ENCODE results near the gene RDH12. TPM values are rescaled to one million over a fixed set of nuclear protein-coding genes. Genes with fewer than 3 reads are reported as not detected.

Gene RDH12
- total RNA-seq, 1 donor from 2014 or later = not detected

DNA sequence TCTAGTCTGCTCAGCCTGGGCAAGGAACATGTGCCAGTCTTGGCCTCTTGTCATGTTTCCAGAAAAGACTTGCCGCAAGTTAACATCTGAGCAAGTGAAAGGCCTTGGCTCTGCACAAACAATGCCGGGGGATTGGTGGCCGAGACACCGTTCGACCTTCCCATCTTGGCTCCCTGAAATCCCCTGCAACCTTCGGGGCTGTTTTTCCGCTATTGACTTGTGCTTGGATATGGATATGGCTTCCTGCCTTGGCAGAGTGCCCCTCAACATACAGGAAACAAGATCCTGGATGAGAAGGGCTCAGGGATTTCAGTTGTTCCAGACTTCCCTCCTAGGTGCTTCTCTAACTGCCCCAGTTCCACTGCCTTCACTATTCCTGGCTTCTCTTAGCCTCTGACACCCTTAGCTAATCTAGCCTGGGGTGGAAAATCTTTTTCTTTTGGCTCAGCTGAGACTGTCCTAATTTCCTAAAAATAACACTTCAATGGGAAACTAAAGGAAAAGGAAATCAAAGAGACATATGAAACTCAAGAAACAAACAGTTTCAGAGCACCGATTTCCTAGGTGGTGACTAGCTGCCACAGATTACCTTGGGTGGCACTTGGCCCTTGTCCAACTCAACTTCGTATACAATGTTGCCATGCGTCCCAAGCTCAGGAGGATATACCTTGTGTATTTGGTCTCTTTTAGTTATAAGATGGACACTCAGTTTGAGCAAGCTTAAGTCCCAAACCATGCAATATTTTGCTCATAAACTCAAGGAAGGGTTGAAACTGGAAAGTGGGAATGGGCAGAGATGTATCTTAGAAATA lies 33.9 kb downstream of the RDH12 start:
- Mint-ChIP-seq H3K9me3 (peaks cover 3% of the 10 kb centered on the region), H3K27me3 (ENCODE audit: low read depth) (no peaks in the 10 kb centered on the region)
- no peak for DNase-seq (ENCODE audit: low read depth, low spot score)

DNA sequence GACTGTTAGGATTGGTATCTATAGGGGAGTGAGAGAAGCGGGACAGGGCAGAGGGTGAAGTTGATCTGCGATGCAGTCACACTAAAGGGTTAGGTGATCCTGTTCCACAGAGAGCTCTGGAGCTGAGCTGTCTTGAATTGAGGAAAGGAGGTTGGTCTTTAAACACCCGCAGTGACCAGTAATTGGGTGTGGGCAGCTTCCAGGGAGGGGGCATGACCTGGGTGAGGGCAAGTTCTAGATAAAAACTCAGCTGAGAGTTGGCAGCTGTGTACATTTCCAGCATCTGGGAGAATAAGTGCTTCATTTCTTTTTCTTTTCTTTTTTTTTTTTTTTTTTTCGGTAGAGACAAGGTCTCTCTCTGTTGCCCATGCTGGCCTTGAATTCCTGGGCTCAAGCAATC lies 35.1 kb downstream of the RDH12 start:
- Mint-ChIP-seq H3K36me3 (ENCODE audit: low read depth) (no peaks in the 10 kb centered on the region), H3K4me3 (no peak overlapping the region), H3K4me1 (no peaks in the 10 kb centered on the region), H3K27me3 (ENCODE audit: low read depth) (peaks cover 2% of the 10 kb centered on the region), H3K27ac (ENCODE audit: unreplicated experiment) (no peak overlapping the region), H3K9me3 (peaks cover 3% of the 10 kb centered on the region)
- TF ChIP-seq, protein P1, sequence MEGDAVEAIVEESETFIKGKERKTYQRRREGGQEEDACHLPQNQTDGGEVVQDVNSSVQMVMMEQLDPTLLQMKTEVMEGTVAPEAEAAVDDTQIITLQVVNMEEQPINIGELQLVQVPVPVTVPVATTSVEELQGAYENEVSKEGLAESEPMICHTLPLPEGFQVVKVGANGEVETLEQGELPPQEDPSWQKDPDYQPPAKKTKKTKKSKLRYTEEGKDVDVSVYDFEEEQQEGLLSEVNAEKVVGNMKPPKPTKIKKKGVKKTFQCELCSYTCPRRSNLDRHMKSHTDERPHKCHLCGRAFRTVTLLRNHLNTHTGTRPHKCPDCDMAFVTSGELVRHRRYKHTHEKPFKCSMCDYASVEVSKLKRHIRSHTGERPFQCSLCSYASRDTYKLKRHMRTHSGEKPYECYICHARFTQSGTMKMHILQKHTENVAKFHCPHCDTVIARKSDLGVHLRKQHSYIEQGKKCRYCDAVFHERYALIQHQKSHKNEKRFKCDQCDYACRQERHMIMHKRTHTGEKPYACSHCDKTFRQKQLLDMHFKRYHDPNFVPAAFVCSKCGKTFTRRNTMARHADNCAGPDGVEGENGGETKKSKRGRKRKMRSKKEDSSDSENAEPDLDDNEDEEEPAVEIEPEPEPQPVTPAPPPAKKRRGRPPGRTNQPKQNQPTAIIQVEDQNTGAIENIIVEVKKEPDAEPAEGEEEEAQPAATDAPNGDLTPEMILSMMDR (conservative IDR thresholded peaks at IDR 0.05) = no peak
- no peak for DNase-seq (ENCODE audit: low read depth, low spot score)

More for the DNA sequence above, 33.9 kb downstream of the RDH12 start:
- TF ChIP-seq, protein P1 (conservative IDR thresholded peaks at IDR 0.05) = no peak
- H3K36me3 Mint-ChIP-seq (ENCODE audit: low read depth) = no peaks in the 10 kb centered on the region
- H3K4me3 Mint-ChIP-seq = no peak overlapping the region
- peak overlapping the region; percentile 74 for H3K27ac Mint-ChIP-seq (ENCODE audit: unreplicated experiment)
- H3K4me1 Mint-ChIP-seq = no peaks in the 10 kb centered on the region

DNA sequence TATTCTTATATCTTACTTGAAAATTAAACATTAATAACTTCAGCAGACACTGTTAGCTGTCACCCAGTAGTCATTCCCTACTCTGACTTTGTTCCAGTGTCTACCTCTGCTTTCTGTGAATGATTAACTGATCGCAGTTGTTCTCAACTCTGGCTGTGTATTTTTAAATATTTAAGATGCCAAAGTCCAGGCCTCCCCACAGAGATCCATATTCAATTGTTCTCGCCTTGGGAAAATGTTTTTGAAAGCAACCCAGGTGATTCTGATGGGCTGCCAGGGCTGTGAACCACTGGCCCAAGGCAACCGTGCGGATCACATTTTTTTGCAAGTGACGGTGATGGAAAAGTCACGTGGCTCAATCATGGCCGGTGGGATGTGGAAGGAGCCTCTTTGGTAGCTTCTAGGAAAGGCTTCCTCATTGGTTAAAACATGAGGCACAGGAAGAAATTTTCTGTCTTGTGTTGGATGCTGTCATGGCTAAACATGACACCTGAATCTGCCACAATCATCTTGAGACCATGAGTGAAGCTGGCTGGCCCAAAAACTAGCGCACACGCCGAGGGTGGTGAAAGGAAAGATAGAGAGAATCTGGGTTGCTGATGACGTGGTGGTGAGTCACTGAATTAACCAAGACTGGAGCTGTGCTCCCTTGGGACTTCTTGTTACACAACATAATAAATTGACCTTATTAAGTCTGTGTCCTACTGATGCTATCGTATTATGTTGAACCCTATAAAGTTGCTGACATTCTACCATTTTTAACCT lies 37.2 kb downstream of the RDH12 start:
- peaks cover 3% of the 10 kb centered on the region for H3K9me3 Mint-ChIP-seq
- H3K4me1 Mint-ChIP-seq = no peaks in the 10 kb centered on the region
- H3K27me3 Mint-ChIP-seq (ENCODE audit: low read depth) = peaks cover 3% of the 10 kb centered on the region
- no peaks in the 10 kb centered on the region for H3K36me3 Mint-ChIP-seq (ENCODE audit: low read depth)
- TF ChIP-seq, protein P1 (conservative IDR thresholded peaks at IDR 0.05) = no peak
- H3K27ac Mint-ChIP-seq (ENCODE audit: unreplicated experiment) = no peak overlapping the region
- no peak for DNase-seq (ENCODE audit: low read depth, low spot score)
- H3K4me3 Mint-ChIP-seq = no peak overlapping the region

DNA sequence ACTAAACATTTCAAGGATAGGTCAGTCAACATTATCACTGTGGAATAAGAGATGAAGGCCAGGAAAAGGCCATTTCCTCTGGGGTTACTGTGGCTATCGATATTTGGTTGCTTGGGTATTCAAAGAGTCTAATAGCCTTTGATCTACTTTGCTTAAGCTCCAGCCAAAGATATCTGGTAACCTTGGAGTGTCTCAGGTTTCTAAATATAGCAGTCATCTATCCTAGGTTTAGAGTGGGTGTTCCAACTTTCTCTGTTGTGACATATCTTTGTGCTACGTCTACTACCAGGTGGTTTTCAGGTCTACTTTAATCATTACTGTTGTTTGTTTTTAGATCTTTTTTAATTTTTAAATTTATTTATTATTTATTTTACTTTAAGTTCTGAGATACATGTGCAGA lies 42.4 kb downstream of the RDH12 start:
- TF ChIP-seq, protein P1 (conservative IDR thresholded peaks at IDR 0.05) = no peak
- Mint-ChIP-seq H3K27ac (ENCODE audit: unreplicated experiment) (no peak overlapping the region), H3K4me3 (no peak overlapping the region), H3K36me3 (ENCODE audit: low read depth) (peaks cover 15% of the 10 kb centered on the region), H3K9me3 (no peaks in the 10 kb centered on the region), H3K4me1 (no peaks in the 10 kb centered on the region), H3K27me3 (ENCODE audit: low read depth) (peaks cover 3% of the 10 kb centered on the region)
- no peak for DNase-seq (ENCODE audit: low read depth, low spot score)

DNA sequence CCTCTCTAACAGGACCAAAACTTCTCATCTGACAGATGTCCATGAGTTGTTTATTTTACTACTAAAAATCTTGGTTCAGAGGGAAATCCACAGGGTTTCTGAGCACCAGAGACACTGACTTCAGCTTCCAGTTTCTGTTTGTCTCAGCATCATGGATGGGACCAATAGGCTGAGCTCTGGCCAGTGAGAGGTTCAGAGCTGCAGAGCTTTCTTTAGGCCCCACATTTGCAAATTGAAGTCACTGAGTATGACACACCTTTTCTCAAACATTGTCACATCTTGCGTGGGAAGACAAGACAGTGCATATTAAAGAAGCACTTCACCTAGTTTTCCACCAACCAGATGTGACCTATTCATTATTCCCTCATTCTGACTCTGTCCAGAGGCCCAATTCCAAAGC lies 45.2 kb downstream of the RDH12 start:
- TF ChIP-seq, protein P1 (conservative IDR thresholded peaks at IDR 0.05) = no peak
- Mint-ChIP-seq H3K27ac (ENCODE audit: unreplicated experiment) (no peak overlapping the region), H3K4me1 (no peaks in the 10 kb centered on the region), H3K36me3 (ENCODE audit: low read depth) (peaks cover 19% of the 10 kb centered on the region), H3K4me3 (no peak overlapping the region), H3K9me3 (no peaks in the 10 kb centered on the region), H3K27me3 (ENCODE audit: low read depth) (no peaks in the 10 kb centered on the region)
- no peak for DNase-seq (ENCODE audit: low read depth, low spot score)
